HG03139 (cell line): ENCODE data around the gene MYO5C.
"Not testable (repeated sequence)": the region's sequence is repeated elsewhere in the genome, so short reads cannot be mapped to it uniquely, and the experiment has no call there.

Experiments
- ATAC-seq: cut with Tn5 transposase; IDR thresholded peaks from one replicate; pipeline ENCODE4 v1.9.1; 2021; ENCODE audit not compliant: unreplicated experiment

The MYO5C gene

GRCh38 chr15:52307847-52308246, 12.2 kb upstream of the MYO5C start:
- no peak for ATAC-seq

- no peak for ATAC-seq
These were observed 10.7 kb upstream of the MYO5C start for GRCh38 chr15:52306270-52306669.

GRCh38 chr15:52303093-52303772, 7.6 kb upstream of the MYO5C start:
- ATAC-seq, result no peak

- no peak for ATAC-seq
These were observed 5.8 kb upstream of the MYO5C start for GRCh38 chr15:52301265-52301847.

GRCh38 chr15:52294881-52295420, 653 bp downstream of the MYO5C start:
- ATAC-seq, result no peak

GRCh38 chr15:52292780-52293392, 2.7 kb downstream of the MYO5C start:
- no peak for ATAC-seq

- no peak for ATAC-seq
These were observed 4.4 kb downstream of the MYO5C start for GRCh38 chr15:52291204-52291603.

GRCh38 chr15:52290800-52291199, 4.8 kb downstream of the MYO5C start:
- ATAC-seq, result no peak

- ATAC-seq, result no peak
These were observed 5.3 kb downstream of the MYO5C start for GRCh38 chr15:52290329-52290728.

GRCh38 chr15:52289629-52290081, 5.9 kb downstream of the MYO5C start:
- ATAC-seq, result no peak

GRCh38 chr15:52288986-52289385, 6.6 kb downstream of the MYO5C start:
- ATAC-seq, result no peak

- ATAC-seq, result no peak
These were observed 7.3 kb downstream of the MYO5C start for GRCh38 chr15:52288051-52288942.

- no peak for ATAC-seq
These were observed 8.5 kb downstream of the MYO5C start for GRCh38 chr15:52287114-52287513.

GRCh38 chr15:52285941-52286340, 9.7 kb downstream of the MYO5C start:
- ATAC-seq, result not testable (repeated sequence)

- no peak for ATAC-seq
These were observed 11.4 kb downstream of the MYO5C start for GRCh38 chr15:52284164-52284563.

GRCh38 chr15:52283281-52283680, 12.3 kb downstream of the MYO5C start:
- no peak for ATAC-seq

- no peak for ATAC-seq
These were observed 13.2 kb downstream of the MYO5C start for GRCh38 chr15:52282418-52282817.

- ATAC-seq, result no peak
These were observed 14.2 kb downstream of the MYO5C start for GRCh38 chr15:52281085-52282035.

- ATAC-seq, result no peak
These were observed 15.1 kb downstream of the MYO5C start for GRCh38 chr15:52280326-52281084.
